ENCODE results near the gene METAP1D.

GRCh38 chr2:171965238-171965637 lies 34.5 kb upstream of the METAP1D start:
- TF ChIP-seq GATA3 (IDR thresholded peaks at IDR 0.05; ENCODE audit: low read depth, low read length) (no peak), GATA2 (IDR thresholded peaks at IDR 0.05; ENCODE audit: low read depth, low read length) (no peak)

All from SH-SY5Y (cell line).